CD14-positive monocyte (primary cell): ENCODE measurements around the gene NOS2. TPM values are rescaled to one million over a fixed set of nuclear protein-coding genes. Genes with fewer than 3 reads are reported as not detected.

Source experiments
- DNase-seq, 3 donors: peaks; one replicate each; pipeline ENCODE4 v3.0.0-alpha.2; 2011 to 2022
- H2AFZ ChIP-seq: 2 replicates; pipeline ENCODE4 v1.6.0; 2012; ENCODE audit warnings: mild to moderate bottlenecking, low read depth, low read length, inconsistent platforms; ENCODE audit not compliant: insufficient read depth, poor library complexity, severe bottlenecking
- H3K27ac ChIP-seq, 2 donors: 1 replicate in 1 of 2; 2 replicates in 1 of 2; pipeline ENCODE4 v1.5.1; 2012 to 2013; ENCODE audit warnings: low read length in 2 of 2, control low read depth in 1 of 2, inconsistent platforms in 1 of 2, low read depth in 1 of 2, mild to moderate bottlenecking in 1 of 2
- H3K27me3 ChIP-seq, 2 donors: one replicate each; pipeline versions ENCODE4 v1.6.0 to v1.6.1; 2011 to 2013; ENCODE audit warnings: low read length in 2 of 2; ENCODE audit not compliant: control insufficient read depth in 2 of 2, insufficient read depth in 2 of 2
- H3K36me3 ChIP-seq, 2 donors: replicated peaks in 1 of 2; 1 replicate in 1 of 2; 2 replicates in 1 of 2; pipeline versions ENCODE4 v1.5.1 to v1.6.1; 2012 to 2013; ENCODE audit warnings: low read length in 2 of 2, control low read depth in 1 of 2, inconsistent platforms in 1 of 2, mild to moderate bottlenecking in 1 of 2; ENCODE audit not compliant: insufficient read depth in 2 of 2, control insufficient read depth in 1 of 2
- H3K4me1 ChIP-seq, 2 donors: 1 replicate in 1 of 2; 2 replicates in 1 of 2; pipeline versions ENCODE4 v1.5.1 to v1.6.1; 2012 to 2013; ENCODE audit warnings: low read length in 2 of 2, control low read depth in 1 of 2, inconsistent platforms in 1 of 2, mild to moderate bottlenecking in 1 of 2, moderate library complexity in 1 of 2; ENCODE audit not compliant: insufficient read depth in 2 of 2, control insufficient read depth in 1 of 2
- H3K4me2 ChIP-seq: replicated peaks from 2 replicates; pipeline ENCODE3; 2012; ENCODE audit warnings: low read length, moderate library complexity, mild to moderate bottlenecking; ENCODE audit not compliant: poor library complexity, severe bottlenecking; ENCODE audit errors: extremely low read depth
- H3K4me3 ChIP-seq, 3 experiments: fragments of 200-600 bp in 1 of 3; sonication (generic) in 1 of 3; replicated peaks in 1 of 3; 1 replicate in 2 of 3; 2 replicates in 1 of 3; pipeline ENCODE4 v1.5.1; 2011 to 2013; ENCODE audit warnings: low read length in 3 of 3, mild to moderate bottlenecking in 3 of 3, control low read depth in 2 of 3, low read depth in 2 of 3, inconsistent platforms in 1 of 3, moderate library complexity in 1 of 3
- H3K79me2 ChIP-seq: 2 replicates; pipeline ENCODE4 v1.6.0; 2012; ENCODE audit warnings: mild to moderate bottlenecking, control low read depth, inconsistent platforms, low read length, moderate library complexity; ENCODE audit not compliant: insufficient read depth
- H3K9ac ChIP-seq: 2 replicates; pipeline ENCODE4 v1.6.0; 2017; ENCODE audit warnings: low read length, mild to moderate bottlenecking; ENCODE audit not compliant: insufficient read depth, poor library complexity, severe bottlenecking
- H3K9me3 ChIP-seq, 2 donors: replicated peaks in 1 of 2; 1 replicate in 1 of 2; 2 replicates in 1 of 2; pipeline versions ENCODE4 v1.5.1 to v1.6.1; 2012 to 2013; ENCODE audit warnings: low read length in 2 of 2, control low read depth in 1 of 2; ENCODE audit not compliant: control insufficient read depth in 1 of 2, insufficient read depth in 1 of 2
- H4K20me1 ChIP-seq: 2 replicates; pipeline ENCODE4 v1.6.0; 2012; ENCODE audit warnings: mild to moderate bottlenecking, low read length, control low read depth, moderate library complexity; ENCODE audit not compliant: insufficient read depth
- H3K27ac Mint-ChIP-seq, 7 donors: one replicate each; pipeline ENCODE4 v1.8.0; 2020; ENCODE audit warnings: mild to moderate bottlenecking in 7 of 7, mixed read lengths in 7 of 7, moderate library complexity in 6 of 7, inconsistent platforms in 2 of 7
- H3K27me3 Mint-ChIP-seq, 3 donors: one replicate each; pipeline ENCODE4 v1.8.0; 2021 to 2022; ENCODE audit warnings: low read depth in 3 of 3, mild to moderate bottlenecking in 3 of 3, mixed read lengths in 3 of 3, moderate library complexity in 3 of 3, inconsistent platforms in 1 of 3
- H3K36me3 Mint-ChIP-seq, 2 donors: one replicate each; pipeline ENCODE4 v1.8.0; 2020; ENCODE audit warnings: mixed read lengths in 2 of 2, inconsistent platforms in 1 of 2, mild to moderate bottlenecking in 1 of 2
- H3K4me1 Mint-ChIP-seq: one replicate; pipeline ENCODE4 v1.8.0; 2020; ENCODE audit warnings: mild to moderate bottlenecking, mixed read lengths
- H3K4me3 Mint-ChIP-seq, 2 donors: one replicate each; pipeline ENCODE4 v1.8.0; 2020; ENCODE audit warnings: mild to moderate bottlenecking in 2 of 2, mixed read lengths in 2 of 2, moderate library complexity in 1 of 2
- H3K9me3 Mint-ChIP-seq, 7 donors: one replicate each; pipeline ENCODE4 v1.8.0; 2020 to 2022; ENCODE audit warnings: mixed read lengths in 7 of 7, mild to moderate bottlenecking in 6 of 7, moderate library complexity in 6 of 7, inconsistent platforms in 2 of 7
- WGBS: methylation state at CpG from one replicate; pipeline ENCODE4 v1.1.5; 2013; ENCODE audit warnings: missing lambda C conversion rate; ENCODE audit not compliant: insufficient coverage; 5-methylcytosine and 5-hydroxymethylcytosine counted together
- intact Hi-C, 2 donors: fragments of 100-400 bp; cut with micrococcal nuclease; formaldehyde crosslinking; loops; one replicate each; pipeline versions ENCODE4 v1.15.0 to v1.15.1; 2023
- polyA plus RNA-seq, 3 donors: library from polyadenylated mRNA; depleted of rRNA in 1 of 3; unstranded in 2 of 3; stranded (reverse) in 1 of 3; fragments of 300-500 nt in 2 of 3; fragments of >200 nt in 1 of 3; fragmentation: Illumina TruSeq in 2 of 3; gene quantifications; 1 replicate in 2 of 3; 2 replicates in 1 of 3; pipeline ENCODE4 v1.2.3, GENCODE V29; 2012 to 2021
- TF ChIP-seq, protein P1 (sequence below): fragments of 200-600 bp; IDR thresholded peaks from one replicate; pipeline ENCODE4 v1.8.0; 2022; ENCODE audit warnings: antibody characterized with exemption, mild to moderate bottlenecking

Gene NOS2
- polyA plus RNA-seq, 3 donors, result not detected

- H3K27me3 Mint-ChIP-seq, result peaks cover under 1 to 2% (median 2%) of the 10 kb centered on the region in 3 donors
- TF ChIP-seq, protein P1, sequence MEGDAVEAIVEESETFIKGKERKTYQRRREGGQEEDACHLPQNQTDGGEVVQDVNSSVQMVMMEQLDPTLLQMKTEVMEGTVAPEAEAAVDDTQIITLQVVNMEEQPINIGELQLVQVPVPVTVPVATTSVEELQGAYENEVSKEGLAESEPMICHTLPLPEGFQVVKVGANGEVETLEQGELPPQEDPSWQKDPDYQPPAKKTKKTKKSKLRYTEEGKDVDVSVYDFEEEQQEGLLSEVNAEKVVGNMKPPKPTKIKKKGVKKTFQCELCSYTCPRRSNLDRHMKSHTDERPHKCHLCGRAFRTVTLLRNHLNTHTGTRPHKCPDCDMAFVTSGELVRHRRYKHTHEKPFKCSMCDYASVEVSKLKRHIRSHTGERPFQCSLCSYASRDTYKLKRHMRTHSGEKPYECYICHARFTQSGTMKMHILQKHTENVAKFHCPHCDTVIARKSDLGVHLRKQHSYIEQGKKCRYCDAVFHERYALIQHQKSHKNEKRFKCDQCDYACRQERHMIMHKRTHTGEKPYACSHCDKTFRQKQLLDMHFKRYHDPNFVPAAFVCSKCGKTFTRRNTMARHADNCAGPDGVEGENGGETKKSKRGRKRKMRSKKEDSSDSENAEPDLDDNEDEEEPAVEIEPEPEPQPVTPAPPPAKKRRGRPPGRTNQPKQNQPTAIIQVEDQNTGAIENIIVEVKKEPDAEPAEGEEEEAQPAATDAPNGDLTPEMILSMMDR, result no peak
- H3K4me1 Mint-ChIP-seq, result peaks cover 13% of the 10 kb centered on the region
- H3K36me3 Mint-ChIP-seq, result no peaks in the 10 kb centered on the region
- H3K4me3 Mint-ChIP-seq, result no peak overlapping the region
- Histone ChIP-seq H2AFZ (no peak overlapping the region), H3K79me2 (no peaks in the 10 kb centered on the region), H3K9me3 (no peaks in the 10 kb centered on the region), H3K4me1 (peaks cover 15 to 20% of the 10 kb centered on the region in 2 donors), H3K36me3 (no peaks in the 10 kb centered on the region), H3K4me3 (no peak overlapping the region), H3K27ac (no peak overlapping the region), H3K27me3 (no peaks in the 10 kb centered on the region), H3K9ac (no peak overlapping the region), H4K20me1 (no peaks in the 10 kb centered on the region), H3K4me2 (no peak overlapping the region)
- H3K9me3 Mint-ChIP-seq, result no peaks in the 10 kb centered on the region
- DNase-seq, result no peak
- intact Hi-C loops, result no loop called here
- H3K27ac Mint-ChIP-seq, result no peak overlapping the region
- 70% methylated on average over 2 of the region's 5 CpGs for WGBS
Measured at GRCh38 chr17:27748360-27748825, 51.9 kb downstream of the NOS2 start.

GRCh38 chr17:27747462-27748359 is 52.6 kb downstream of the NOS2 start:
- Histone ChIP-seq H3K27ac (no peak overlapping the region), H3K4me3 (no peak overlapping the region), H3K4me1 (peaks cover 21 to 26% of the 10 kb centered on the region in 2 donors), H4K20me1 (no peaks in the 10 kb centered on the region), H3K4me2 (no peak overlapping the region), H3K9ac (no peak overlapping the region), H2AFZ (no peak overlapping the region), H3K27me3 (no peaks in the 10 kb centered on the region), H3K36me3 (no peaks in the 10 kb centered on the region), H3K9me3 (no peaks in the 10 kb centered on the region), H3K79me2 (no peaks in the 10 kb centered on the region)
- intact Hi-C loops, result no loop called here
- Mint-ChIP-seq H3K4me3 (no peak overlapping the region), H3K27ac (no peak overlapping the region), H3K4me1 (peaks cover 20% of the 10 kb centered on the region), H3K9me3 (no peaks in the 10 kb centered on the region), H3K36me3 (no peaks in the 10 kb centered on the region), H3K27me3 (peaks cover 0 to 2% (median 2%) of the 10 kb centered on the region in 3 donors)
- DNase-seq, result no peak
- WGBS, result 85% methylated on average over 9 of the region's 13 CpGs
- TF ChIP-seq, protein P1, result no peak
